Activated naive CD4-positive, alpha-beta T cell treated with Interleukin-2 at 50 U/mL for 16 hours (primary cell): ENCODE results near the gene SERPINA3.
"Not testable (repeated sequence)": the region's sequence is repeated elsewhere in the genome, so short reads cannot be mapped to it uniquely, and the experiment has no call there.

Experiments used
- DNase-seq: peaks from one replicate; pipeline ENCODE4 v3.0.0-alpha.2; 2020

Gene SERPINA3

DNA sequence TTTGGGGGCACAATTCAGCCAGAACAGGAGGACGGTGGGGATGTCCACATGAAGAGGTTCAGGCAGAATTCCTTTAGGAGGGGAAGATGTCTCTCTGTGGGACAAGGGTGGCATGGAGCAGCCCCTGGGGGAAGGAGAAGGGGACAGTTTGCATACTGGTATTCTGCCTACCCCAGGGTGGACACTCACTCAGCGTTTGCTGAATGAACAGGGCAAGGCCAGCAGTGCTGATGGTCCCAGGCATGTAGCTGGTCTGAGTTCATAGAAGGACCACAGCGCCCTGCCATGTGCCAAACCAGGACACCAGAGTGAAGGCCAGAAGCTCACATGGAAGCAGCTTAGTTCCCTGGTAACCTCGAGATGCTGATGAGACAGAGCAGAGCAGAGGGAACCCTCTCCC, 25.6 kb upstream of the SERPINA3 start:
- DNase-seq = no peak

DNA sequence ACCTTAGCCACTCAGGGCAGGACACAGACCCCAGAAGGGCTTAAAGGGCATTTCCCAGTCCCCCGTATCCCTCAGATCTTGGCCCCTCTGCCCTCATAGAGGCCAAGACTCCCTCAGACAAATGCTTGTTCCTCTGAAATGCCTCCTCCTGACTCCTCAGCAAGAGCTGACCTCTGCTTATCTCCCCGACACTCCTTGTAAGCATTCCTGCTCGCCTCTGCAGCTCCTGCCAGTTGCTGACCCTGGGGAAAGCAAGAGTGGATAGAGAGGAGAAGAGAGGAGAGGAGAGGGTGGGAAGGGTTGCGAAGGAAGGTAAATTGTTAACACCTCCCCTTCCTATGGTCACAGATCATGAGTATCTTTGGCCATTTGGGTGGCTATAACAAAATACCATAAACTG, 23.9 kb upstream of the SERPINA3 start:
- DNase-seq = no peak

DNA sequence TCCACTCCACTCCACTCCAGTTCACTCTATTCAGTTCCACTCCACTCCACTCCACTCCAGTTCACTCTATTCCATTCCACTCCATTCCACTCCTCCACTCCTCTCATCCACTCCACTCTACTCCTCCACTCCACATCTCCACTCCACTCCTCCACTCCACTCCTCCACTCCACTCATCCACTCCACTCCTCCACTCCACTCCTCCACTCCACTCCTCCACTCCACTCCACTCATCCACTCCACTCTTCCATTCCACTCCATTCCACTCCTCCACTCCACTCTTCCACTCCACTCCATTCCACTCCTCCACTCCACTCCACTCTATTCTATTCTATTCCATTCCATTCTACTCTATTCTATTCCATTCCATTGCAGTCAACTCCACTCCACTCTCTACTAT, 21.1 kb upstream of the SERPINA3 start:
- DNase-seq = no peak

DNA sequence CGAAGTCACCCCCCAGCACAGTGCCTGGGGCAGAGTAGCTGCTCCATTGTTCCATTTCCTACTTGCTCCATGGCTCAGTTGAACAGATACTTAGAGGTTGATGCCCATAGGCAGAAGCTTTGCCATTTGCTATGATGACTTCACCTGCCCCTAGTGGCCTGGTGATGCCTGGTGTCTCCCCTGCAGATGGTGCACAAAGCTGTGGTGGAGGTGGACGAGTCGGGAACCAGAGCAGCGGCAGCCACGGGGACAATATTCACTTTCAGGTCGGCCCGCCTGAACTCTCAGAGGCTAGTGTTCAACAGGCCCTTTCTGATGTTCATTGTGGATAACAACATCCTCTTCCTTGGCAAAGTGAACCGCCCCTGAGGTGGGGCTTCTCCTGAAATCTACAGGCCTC, 20.3 kb upstream of the SERPINA3 start:
- no peak for DNase-seq

DNA sequence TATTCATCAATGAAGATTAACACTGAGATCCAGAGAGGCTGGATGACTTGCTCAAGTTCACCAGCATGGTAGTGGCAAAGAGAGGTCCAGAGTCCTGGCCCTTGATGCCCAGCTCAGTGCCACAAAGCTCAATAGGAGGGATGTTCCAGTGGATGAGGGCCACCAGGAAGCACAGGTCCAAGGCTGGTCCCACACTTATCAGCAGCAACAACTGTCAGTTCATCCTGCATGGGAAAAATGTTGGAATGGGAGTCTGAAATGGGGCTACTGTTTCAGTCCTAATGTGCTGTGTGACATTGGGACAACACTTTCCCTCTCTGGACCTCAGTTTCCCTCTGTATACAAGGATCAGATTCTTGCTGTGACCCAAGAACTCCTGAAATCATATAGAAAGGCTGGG, 19.7 kb upstream of the SERPINA3 start:
- DNase-seq = no peak

DNA sequence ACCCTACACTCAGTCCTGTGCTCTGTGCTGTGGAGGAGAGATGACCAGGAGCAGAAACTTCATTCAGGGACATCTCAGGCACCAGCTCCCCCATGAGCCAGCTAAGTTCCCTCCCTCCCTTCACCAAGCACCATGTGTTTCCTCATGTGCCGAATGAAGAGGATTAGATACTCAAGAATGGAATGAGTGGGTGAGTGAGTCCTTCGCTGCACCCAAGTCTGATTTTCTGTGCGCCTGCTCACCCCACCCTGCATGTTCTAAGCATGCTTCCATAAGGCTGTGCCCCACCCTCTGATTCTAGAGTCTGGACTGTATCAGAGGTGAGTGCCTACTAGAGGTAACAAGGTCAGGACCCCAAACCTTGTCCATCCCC, 18.8 kb upstream of the SERPINA3 start:
- DNase-seq = no peak

DNA sequence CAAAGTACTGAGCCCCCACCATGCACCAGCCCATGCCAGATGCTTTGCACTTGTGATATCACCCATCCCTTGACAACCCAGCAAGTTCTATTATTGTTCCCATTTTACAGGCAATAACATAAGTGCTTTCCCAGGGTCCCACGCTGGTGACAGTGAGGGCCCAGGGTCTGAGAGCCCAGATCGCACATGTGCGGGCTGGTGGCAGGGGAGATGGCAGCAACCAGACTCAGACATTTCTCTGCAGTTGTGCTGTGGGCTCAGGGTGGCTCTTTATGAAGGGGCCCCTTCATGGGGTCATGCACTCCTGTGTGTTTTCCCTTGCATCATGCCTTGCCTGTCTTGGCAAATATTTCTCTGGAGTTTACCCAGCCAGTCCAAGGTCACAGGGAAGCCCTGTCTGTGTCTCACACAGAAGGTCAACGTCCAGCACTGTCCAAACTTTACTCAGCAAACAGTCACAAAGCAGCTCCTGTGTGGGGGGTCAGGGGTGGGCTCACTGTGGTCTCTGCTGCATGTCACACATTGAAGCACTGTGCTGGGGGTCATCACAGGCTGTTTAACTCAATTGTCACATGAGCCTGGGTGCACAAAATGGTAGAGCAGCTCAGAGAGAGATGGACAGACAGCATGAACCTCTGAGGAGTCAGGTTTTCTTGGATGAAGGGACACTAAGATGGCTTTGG, 18.3 kb upstream of the SERPINA3 start:
- DNase-seq = no peak

DNA sequence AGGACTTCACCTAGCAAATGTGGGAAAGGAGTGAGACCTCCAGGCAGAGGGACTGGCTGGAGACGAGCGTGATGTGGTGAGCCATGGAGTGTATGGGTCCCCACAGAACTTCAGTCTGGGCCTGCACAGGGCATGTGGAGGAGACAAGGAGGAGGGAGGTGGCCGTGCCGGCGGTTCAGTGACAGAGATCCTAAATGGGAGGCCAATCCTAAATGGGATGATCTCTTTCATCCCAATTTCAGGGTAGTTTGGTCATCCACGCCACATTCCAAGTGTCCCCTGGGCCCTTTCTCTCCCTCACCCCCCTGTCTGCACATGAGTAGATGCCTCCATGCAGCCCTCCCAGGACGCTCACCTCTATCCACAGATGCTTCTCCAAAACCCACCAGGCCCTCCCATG, 17.8 kb upstream of the SERPINA3 start:
- no peak for DNase-seq

DNA sequence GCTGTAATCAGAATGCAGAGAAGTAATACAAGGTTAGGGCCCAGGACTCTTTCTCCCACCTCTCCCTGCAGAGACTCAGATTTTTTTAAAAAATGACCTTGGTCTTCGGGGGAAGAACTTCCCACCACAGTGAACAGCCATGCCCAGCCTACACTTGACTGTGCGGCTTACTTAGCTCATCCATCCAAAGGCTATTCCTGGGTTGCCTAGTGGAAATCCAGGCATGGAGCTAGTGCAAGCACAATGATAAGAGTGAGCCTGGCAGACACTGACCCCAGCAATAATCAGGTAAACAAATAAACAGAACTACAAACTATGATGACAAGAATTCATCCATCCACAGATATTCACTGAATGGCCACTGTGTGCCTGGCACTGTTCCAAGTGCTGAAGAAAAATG, 16.3 kb upstream of the SERPINA3 start:
- no peak for DNase-seq

DNA sequence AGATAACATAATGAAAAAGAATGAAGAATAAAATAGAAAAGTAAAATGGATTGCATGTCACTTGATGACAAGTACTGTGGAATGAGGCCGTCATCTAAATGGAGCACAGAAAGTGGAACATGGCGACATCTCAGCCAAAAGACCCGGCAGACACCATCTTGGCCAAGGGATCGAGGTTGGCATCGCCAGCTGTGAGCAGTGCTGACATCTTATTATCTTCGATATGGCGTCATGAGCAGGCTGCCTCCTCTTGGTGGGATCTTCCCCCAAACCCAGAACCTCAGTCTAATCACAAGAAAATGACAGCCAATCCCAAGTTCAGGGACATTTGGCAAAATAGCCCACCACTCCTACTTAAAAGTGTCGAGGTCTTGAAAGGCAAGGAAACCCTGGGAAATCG, 15.8 kb upstream of the SERPINA3 start:
- DNase-seq = no peak

DNA sequence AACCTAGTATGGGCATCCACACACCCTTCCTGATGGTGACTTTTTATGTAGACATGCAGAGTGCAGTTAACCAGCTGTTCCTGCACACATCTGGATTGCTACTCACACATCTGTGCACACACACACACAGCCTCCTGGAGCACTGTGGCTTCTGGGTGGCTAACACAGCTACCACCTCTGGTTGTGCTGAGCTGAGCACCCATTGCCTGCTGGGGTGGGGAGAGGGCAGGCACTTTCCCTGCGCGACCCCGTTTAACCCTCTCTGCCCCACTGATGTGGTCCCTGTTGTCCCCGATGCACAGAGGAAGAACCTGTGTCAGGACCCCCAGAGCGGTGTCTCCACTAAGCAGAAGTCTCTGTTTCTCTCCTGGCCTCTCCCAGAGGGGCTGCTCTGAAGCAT, 14.4 kb upstream of the SERPINA3 start:
- no peak for DNase-seq

DNA sequence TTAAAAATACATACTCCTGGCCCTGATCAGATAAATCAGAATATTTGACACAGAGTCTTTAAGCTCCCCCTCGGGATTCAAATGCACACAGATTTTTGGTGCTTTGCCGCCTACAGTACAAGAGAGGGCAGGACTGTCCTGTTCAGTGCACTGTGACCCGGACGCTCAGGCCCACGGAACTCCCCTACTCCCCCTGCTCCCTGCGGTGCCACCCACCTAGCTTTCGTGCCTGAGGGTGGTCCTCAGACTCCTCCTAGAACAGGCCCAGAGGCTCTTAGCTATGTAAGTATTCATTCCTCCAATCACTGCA, 13.7 kb upstream of the SERPINA3 start:
- DNase-seq = no peak

DNA sequence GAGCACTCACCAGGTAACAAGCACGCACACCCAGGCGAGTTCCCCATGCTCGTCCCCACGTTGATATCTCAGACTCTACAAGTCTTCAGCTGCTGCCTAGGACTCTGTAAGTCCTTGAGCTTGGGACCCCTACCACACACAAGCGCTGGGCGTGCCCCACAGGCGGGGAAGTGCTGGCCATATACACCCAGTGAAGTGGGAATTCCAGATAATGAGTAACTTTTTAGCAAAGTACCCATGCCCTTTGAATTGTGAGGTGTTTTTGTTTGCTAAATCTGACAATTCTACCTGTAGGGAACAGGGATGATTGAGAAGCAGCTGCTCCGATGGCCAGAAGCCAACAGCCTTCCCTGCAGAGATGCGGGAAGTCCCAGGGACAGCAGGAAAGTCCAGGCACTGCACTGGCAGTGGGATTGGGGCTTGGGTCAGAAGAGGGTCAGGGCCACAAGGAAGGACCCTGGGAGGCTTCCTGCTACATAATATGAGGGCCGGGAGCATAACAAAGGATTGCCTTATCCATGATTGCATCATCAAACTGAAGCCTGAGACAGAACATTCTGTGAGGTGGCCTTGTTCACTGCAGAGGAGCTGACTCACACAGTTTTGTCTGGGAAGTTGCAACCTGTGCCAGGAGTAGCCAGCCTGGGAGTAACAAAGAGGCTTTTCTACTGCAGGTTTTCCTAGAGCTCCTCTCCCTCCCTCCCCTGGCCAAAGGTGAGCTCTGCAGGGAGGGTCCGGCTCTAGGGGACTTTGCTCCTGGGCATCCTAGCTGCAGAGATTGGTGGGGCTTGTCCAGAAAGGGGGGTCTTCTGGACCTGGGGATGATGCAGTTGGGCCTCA, 13.2 kb upstream of the SERPINA3 start:
- DNase-seq = no peak

DNA sequence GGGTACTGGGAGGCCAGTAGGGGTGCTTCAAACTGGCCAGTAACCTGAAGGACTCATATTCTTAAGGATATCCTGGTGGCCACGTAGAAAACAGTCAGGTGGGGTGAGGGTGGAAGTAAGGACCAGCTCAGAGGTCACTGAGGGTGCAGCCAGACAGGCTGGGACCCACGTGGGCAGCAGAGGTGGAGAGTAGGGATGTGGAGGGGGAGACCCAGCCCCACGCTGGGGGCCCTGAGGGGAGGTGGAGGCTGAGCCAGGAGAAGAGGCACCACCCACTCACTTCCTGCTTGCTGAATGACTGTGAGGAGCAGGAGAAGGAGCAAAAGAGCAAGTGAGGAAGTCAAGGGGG, 12.6 kb upstream of the SERPINA3 start:
- no peak for DNase-seq

DNA sequence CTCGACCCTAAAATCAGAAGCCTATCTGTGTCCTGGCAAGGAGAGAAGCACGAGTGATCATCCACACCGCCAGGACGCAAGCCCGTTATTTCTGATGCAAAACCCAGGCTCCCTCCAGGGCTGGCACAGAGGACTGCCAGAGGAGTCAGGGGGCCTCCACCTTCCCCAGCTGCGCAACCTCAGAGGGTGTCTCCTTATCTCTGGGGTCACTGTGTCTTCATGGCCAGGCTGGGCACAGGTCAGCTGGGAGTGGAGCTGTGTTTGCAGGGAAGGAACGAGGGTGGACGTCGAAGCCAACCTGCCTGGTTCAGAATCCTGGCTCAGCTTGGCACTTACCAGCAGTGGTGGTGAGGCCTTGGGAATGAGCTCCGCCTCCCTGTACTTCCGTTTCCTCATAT, 12.0 kb upstream of the SERPINA3 start:
- no peak for DNase-seq

DNA sequence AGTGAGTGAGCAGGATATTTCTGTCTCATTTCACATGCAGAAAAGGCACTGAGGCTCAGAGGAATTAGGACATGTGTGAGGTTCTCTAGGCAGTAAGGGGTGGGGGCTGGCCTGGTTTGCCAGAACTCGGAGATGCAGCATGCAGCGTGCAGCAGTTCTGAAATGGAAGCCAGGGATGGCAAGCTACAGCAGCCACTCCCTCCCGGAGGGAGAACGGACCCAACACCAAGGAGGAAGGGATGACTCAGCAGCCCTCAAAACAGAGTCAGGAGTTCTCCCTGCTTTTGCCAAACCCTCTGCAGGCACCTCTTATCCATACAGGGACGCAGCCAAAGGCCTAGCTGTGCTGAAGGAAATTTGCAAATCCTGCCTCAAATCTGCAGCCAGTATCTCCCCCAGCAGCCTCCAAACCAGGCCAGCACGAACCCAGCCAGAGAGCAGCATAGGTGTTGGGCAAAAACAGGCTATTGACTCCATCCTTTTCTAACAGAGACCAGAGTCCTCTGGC, 10.3 kb upstream of the SERPINA3 start:
- no peak for DNase-seq

DNA sequence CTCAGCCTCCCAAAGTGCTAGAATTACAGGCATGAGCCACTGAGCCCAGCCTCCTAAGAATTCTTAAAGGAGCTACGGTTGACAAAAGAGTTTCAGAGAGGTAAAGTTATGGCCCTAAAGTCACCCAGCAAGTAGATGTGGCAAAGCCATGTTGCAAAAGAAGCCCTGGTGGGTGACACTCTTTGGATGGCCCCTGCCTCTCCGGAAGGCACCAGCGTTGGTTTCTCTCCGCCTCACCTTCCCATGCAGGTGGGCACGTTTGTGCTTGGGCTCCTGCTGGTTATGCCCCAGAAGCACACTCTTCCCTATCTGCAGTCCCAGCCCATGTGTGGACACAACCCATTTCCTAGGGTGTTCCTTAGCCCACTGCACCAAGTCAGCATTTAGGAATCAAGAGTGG, 9.5 kb upstream of the SERPINA3 start:
- DNase-seq = no peak

DNA sequence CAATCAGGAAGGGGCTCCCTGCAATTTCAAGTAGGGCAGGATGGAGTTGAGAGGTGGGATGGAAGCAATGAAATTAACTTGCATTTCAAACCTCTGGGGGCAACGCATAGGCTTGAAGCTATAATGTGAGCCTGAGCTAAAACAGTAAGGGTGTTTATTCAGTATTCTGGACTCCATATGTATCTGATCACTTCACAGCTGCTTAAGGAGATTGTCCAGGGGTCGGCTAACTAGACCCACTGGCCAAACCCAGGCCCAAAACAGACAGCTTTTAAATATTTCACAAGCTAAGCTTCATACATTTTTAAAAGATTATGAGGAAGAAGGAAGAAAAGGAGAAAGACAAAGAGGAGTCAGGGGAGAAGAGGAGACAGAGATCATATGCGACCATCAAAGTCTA, 6.8 kb upstream of the SERPINA3 start:
- no peak for DNase-seq

DNA sequence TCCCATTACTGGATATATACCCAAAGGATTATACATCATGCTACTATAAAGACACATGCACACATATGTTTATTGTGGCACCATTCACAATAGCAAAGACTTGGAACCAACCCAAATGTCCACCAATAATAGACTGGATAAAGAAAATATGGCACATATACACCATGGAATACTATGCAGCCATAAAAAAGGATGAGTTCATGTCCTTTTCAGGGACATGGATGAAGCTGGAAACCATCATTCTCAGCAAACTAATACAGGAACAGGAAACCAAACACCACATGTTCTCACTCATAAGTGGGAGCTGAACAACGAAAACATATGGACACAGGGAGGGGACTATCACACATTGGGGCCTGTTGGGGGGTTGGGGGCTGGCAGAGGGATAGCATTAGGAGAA, 3.2 kb upstream of the SERPINA3 start:
- DNase-seq = not testable (repeated sequence)

DNA sequence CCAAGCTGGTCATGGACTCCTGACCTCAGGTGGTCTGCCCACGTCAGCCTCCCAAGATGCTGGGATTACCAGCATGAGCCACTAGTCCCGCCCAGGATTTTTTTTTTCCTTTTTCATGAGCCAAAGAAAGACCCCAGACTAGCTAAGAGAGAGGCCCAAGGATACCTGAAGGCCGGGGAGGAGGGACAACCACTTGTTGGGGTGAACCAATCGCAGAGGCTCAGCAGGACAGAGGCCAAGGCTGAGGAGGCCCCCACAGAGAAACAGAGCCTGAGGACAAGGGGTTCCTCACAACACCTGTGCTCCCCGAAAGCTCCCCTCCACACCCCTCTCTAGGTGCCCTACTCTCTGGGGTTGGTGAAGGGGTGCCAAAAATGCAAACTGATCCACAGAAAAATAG, 1.0 kb upstream of the SERPINA3 start:
- no peak for DNase-seq

DNA sequence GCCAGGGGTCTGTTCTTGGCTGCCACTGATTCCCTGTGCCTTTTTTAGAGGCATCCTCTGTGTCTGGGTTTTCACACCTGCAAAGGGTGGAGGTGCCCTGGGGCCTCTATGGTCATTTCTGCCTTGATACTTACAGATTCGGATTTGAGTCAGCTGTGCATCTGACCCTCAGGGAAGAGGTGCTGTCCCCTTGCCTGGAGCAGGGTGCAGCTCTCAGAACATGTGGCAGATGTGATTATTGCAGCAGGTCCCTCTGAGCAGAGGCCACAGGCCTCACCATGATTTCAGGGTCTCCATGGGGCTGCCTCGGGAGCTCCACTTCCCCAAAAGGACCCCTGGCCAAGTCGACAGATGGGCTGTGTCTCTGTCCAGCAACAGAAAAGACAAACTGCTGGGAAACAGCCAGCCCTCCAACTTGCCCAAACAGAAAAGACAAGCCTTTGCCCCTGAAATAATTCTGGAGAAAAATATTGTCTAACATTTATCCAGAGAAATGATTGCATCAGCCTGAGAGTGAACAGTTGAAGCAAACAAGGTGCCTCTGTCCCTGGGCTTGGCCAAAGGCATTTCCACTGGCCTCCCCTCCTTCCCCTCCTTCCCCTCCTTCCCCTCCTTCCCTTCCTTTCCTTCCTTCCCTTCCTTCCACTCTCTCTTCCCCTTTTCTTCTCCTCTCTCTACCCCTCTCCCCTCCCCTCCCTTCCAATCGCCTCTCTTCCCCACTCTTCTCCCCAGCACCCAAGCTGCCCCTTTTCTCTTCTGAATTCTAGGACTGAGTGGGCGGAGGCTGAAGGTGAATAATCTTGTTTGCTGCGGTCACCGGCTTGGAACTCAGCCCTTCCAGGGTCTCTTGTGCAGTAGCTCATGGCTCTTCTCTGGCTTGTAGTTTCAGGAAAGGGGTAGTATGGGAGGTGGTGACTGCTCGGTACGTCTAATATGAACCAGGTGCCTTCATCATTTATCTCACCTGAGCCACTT, 676 bp downstream of the SERPINA3 start:
- no peak for DNase-seq

DNA sequence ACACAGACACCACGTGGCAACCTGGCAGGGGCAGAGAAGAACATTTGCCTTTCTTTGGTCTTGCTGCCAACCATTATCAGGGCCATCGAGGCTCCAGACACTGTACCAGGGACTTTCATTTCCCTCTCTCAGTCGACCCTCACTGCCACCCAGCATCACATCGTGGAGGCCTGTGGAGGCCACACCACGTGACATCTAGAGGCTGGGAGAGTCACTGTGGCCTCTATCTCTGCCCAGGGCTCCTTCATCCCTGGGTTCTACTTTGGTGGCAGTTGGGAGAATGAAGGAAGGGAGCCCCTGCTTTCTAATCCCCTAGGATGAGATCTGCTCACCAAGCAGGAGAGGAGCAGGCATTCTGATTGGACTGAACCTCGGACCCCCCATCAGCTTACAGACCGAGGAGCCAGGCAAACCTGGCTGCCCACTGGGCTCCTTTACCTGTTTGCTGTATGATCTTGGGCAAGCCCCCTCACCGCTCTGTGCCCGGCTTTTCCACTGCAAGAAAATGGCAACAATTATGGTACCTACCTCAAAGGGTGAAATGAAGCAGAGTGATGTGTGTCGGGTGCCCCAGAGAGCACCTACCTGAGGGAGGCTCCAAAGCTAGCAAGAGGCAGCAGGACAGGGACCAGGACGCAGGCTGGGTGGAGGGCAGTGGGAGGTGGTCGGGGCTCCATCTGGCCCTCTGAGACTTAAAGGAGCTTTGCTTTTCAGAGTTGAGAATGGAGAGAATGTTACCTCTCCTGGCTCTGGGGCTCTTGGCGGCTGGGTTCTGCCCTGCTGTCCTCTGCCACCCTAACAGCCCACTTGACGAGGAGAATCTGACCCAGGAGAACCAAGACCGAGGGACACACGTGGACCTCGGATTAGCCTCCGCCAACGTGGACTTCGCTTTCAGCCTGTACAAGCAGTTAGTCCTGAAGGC, 1.8 kb downstream of the SERPINA3 start:
- DNase-seq = no peak

DNA sequence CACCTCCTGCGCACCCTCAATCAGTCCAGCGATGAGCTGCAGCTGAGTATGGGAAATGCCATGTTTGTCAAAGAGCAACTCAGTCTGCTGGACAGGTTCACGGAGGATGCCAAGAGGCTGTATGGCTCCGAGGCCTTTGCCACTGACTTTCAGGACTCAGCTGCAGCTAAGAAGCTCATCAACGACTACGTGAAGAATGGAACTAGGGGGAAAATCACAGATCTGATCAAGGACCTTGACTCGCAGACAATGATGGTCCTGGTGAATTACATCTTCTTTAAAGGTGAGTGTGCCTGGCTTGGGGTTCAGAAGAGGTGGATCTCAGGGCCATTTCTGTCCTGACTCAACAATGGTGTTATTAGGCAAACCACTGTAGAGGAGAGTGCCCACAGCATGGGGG, 2.6 kb downstream of the SERPINA3 start:
- no peak for DNase-seq
